ENCODE measurements around the gene GAPVD1.
"Not testable (repeated sequence)": the region's sequence is repeated elsewhere in the genome, so short reads cannot be mapped to it uniquely, and the experiment has no call there.

Gene GAPVD1

GRCh38 chr9:125297917-125298316 lies 36.3 kb downstream of the GAPVD1 start:
- no peak for DNase-seq (ENCODE audit: low read depth in 2 of 2)

DNA sequence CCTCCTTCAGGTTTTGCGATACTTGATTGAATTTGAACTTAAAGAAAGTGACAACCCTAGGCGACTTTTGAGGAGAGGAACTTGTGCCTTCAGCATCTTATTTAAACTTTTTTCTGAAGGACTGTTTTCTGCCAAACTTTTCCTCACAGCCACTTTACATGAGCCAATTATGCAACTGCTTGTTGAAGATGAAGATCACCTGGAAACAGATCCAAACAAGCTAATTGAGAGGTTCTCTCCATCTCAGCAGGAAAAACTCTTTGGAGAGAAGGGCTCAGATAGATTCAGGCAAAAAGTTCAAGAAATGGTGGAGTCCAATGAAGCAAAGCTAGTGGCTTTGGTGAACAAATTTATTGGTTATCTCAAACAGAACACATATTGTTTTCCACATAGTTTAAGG lies 40.6 kb downstream of the GAPVD1 start:
- no peak for DNase-seq (ENCODE audit: low read depth in 2 of 2)

DNA sequence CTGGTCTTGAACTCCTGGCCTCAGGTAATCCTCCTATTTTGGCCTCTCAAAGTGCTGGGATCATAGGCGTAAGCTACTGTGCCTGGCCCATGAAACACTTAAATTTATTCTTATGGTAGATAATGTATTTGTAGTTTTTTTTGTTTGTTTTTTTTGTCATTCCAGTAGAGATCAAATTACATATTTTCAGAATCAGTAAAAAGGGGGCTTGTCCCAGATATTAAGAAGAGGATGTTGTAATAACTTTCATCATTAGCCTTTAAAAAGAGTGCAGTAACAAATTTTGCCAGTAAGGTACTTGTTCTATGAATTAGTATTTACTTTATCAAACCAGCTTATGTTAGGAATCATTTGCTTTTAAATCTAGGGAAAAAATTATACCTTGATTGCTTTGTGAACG lies 42.6 kb downstream of the GAPVD1 start:
- no peak for DNase-seq (ENCODE audit: low read depth in 2 of 2)

- no peak for DNase-seq (ENCODE audit: low read depth in 2 of 2)
Measured at GRCh38 chr9:125312411-125312810, 50.8 kb downstream of the GAPVD1 start.

DNA sequence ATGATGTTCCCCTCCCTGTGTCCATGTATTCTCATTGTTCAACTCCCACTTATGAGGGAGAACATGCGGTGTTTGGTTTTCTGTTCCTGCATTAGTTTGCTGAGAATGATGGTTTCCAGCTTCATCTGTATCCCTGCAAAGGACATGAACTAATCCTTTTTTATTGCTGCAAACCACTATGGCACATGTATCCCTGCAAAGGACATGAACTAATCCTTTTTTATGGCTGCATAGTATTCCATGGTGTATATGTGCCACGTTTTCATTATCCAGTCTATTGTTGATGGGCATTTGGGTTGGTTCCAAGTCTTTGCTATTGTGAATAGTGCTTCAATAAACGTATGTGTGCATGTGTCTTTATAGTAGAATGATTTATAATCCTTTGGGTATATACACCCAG lies 54.7 kb downstream of the GAPVD1 start:
- not testable (repeated sequence) for DNase-seq (ENCODE audit: low read depth in 2 of 2)

- DNase-seq (ENCODE audit: low read depth in 2 of 2): no peak
Measured at GRCh38 chr9:125317704-125318103, 56.1 kb downstream of the GAPVD1 start.

GRCh38 chr9:125321496-125321895 lies 59.9 kb downstream of the GAPVD1 start:
- DNase-seq (ENCODE audit: low read depth in 2 of 2): no peak

DNA sequence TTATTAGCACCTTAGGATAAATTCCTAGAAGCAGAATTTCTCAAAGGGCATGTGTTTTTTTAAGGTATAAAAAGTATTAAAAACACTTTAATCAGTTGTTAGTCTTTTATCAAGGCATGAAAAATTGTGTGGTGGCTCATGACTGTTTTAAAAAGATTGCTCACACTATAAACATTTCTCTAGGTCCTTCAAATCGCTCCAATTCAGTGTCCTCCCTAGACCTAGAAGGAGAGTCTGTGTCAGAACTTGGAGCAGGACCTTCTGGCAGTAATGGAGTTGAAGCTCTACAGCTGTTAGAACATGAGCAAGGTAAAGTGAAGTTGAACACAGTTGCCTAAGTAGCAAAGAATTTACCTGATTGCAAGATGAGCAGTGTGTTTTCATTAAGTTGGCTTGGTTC lies 62.0 kb downstream of the GAPVD1 start:
- DNase-seq (ENCODE audit: low read depth in 2 of 2): no peak

DNA sequence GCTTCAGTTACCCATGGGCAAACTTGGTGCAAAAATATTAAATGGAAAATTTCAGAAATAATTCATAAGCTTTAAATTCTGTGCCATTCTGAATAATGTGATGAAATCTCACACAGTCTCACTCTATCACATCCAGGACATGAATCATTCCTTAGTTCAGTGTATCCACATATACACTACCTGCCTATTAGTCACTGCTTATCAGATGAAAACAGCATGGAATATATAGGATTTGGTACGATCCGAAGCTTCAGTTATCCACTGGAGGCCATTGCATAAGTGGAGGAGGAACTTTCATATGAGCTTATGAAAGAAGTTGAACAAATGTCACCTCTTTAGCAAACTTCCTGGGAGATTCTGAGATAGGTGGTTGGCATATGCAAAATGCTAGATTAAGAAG lies 64.2 kb downstream of the GAPVD1 start:
- no peak for DNase-seq (ENCODE audit: low read depth in 2 of 2)

GRCh38 chr9:125329978-125330377 lies 68.4 kb downstream of the GAPVD1 start:
- no peak for DNase-seq (ENCODE audit: low read depth in 2 of 2)

DNA sequence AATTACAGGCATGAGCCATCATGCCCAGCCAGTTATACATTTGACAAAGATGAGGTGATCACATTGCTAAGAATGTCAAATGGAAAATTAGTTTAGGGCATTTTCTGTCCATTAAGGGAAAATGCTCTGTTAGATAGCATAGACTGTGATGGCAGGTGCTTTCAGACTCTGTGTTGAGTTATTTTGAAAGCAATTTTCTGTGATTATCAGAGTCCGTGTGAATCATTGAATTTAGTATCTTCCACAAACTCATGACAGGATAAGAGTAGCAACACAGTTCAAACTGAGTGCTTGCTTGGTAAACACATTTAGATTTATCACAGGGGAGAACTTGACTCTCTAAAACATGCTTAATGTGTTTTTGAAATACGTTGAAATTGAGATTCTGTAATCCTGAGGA lies 69.0 kb downstream of the GAPVD1 start:
- no peak for DNase-seq (ENCODE audit: low read depth in 2 of 2)

DNA sequence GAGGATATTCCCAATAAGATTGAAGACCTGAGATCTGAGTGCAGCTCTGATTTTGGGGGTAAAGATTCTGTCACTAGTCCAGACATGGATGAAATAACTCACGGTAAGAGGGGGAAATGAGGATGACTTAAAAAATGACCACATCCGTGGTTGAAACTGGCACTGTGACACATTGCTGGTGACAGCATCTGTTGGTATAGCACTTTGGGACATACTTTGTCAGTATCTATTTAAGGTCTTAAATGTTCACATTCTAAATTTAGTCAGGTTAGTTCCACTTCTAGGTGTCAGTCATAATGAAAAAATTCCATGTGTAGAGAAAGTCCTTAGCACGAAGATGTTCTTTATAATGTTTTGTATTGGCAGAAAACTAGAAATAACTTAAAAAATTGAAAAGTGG lies 70.9 kb downstream of the GAPVD1 start:
- no peak for DNase-seq (ENCODE audit: low read depth in 2 of 2)

DNA sequence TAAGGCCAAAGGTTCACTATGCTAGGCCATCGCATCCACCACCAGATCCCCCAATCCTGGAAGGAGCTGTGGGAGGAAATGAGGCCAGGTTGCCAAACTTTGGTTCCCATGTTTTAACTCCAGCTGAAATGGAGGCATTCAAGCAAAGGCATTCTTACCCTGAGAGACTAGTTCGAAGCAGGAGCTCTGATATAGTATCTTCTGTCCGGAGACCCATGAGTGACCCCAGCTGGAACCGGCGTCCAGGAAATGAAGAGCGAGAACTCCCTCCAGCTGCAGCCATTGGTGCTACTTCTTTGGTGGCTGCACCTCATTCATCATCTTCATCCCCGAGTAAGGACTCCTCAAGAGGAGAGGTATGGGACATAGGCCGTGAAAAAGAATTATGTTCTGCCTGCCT lies 75.6 kb downstream of the GAPVD1 start:
- no peak for DNase-seq (ENCODE audit: low read depth in 2 of 2)

GRCh38 chr9:125338929-125339328 lies 77.3 kb downstream of the GAPVD1 start:
- DNase-seq (ENCODE audit: low read depth in 2 of 2): no peak

GRCh38 chr9:125341566-125341965 lies 79.9 kb downstream of the GAPVD1 start:
- no peak for DNase-seq (ENCODE audit: low read depth in 2 of 2)

GRCh38 chr9:125343518-125344275 lies 82.1 kb downstream of the GAPVD1 start:
- DNase-seq (ENCODE audit: low read depth in 2 of 2): no peak

- DNase-seq (ENCODE audit: low read depth in 2 of 2): no peak
Measured at GRCh38 chr9:125346080-125346732, 84.6 kb downstream of the GAPVD1 start.

DNA sequence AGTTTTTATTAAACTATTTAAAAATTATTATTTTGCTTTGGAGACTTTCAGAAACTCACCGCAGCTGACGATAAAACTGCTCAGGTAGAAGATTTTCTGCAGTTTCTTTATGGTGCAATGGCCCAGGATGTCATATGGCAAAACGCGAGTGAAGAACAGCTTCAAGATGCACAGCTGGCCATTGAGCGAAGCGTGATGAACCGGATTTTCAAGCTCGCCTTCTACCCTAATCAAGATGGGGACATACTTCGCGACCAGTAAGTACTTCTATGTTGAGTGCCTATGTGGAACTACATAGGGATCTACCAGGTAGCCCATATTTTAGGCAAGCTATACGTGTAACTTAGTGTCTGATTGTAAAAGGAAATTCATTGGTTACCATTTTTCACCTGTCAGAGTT lies 94.0 kb downstream of the GAPVD1 start:
- no peak for DNase-seq (ENCODE audit: low read depth in 2 of 2)

DNA sequence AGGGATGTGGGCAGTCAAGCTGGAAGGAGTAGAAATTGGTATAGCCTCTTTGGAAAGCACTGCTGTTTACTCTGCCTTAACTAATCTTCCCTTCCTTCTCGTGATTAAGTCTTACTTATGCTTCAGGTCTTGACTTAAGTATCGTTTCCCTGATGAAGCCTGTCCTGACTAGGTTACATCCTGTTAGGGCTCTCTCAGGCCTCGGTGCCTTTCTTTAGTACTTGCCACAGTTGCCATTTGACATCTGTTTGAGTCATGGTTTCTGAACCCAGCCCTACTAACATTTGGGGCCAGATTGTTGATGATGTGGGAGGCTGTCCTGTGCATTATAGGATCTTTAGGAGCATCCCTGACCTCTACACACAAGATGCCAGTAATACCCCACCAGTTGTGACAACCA lies 94.4 kb downstream of the GAPVD1 start:
- no peak for DNase-seq (ENCODE audit: low read depth in 2 of 2)

DNA sequence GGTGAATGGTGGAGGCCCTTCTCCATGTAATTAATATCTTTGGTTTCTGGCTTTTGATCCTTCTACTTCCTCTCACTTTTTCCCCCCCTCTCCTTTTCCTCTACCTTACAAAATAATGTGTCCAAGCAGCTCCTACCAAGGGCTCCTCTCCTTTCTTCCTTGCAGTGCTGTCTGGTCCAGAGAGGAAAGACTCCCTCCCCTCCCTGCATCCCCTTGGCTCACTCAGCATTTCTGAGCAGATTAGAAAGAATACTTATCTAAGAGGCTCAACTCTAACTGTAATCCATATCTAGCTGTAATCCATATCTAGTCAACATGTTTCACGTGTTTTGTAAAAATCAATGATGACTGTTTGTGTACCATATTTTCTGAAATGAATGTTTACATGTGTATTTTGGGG lies 97.4 kb downstream of the GAPVD1 start:
- DNase-seq (ENCODE audit: low read depth in 2 of 2): no peak

DNA sequence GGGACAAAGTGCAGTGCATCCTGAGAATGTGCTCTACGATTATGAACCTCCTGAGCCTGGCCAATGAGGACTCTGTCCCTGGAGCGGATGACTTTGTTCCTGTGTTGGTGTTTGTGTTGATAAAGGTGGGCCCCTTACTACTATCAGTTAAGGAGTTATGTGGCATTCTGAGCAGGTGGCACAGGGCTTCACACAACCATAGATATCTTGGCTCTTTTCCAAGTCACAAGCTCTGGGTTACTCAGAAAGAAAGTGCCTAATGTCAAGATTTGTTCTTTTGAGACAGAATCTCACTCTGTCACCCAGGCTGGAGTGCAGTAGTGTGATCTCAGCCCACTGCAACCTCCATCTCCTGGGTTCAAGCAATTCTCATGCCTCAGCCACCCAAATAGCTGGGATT lies 99.0 kb downstream of the GAPVD1 start:
- DNase-seq (ENCODE audit: low read depth in 2 of 2): no peak

DNA sequence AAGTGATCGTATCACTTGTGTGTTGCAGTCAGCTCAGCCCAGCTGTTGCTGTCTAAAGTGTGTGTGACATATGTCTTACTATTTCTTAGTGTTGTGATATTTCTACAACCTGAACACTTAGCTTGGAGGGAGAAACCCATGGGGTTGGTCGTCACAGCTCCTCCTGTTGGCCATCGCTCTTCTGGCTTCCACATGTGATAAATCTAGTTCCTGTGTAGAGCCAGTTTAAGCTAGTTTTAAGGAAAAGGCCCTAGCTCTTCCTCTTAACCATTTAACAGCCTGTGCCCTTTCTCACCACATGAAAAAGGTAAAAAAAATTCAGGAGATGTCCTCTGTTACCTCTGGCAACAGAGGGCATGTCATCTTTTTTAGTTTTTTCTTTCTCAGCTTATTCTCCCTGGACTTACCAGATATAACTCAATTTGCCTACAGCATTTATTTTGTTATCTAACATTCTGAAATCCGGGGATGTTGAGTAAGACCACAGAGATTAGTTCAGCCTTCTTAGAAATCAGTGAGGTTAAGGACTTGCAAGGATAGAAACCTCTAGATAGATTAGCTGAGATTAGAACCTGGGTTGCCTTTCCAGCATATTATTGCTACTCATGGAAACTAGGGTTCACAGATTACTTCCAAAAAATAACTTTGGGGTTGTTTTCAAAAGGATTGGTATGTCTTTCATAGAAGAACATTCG lies 100.4 kb downstream of the GAPVD1 start:
- no peak for DNase-seq (ENCODE audit: low read depth in 2 of 2)

DNA sequence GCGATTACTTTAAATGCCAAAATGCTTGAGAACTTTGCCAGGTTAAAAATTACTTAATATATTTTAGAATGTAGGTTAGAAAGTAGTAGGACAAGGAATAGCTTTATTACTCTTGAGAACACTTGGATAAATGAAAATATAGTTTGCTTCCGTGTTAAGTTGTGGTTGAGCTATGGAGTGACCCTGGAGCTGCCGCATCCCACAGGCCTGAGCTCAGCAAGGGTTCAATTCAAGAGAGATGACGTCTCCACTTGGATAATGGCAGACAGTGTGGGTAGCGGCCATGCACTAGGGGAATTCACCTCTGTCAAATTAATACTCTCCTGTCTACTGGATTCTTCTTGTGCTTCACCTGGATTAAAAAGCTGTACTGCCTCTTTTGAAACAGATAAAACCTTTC lies 105.0 kb downstream of the GAPVD1 start:
- DNase-seq (ENCODE audit: low read depth in 2 of 2): no peak
